ENCODE measurements around the gene NLRP1. TPM values are rescaled to one million over a fixed set of nuclear protein-coding genes. Genes with fewer than 3 reads are reported as not detected.
"Not testable (repeated sequence)": the region's sequence is repeated elsewhere in the genome, so short reads cannot be mapped to it uniquely, and the experiment has no call there.

NLRP1 gene
- total RNA-seq, 2 donors from 2014 or later, result 190 to 200 TPM

DNA sequence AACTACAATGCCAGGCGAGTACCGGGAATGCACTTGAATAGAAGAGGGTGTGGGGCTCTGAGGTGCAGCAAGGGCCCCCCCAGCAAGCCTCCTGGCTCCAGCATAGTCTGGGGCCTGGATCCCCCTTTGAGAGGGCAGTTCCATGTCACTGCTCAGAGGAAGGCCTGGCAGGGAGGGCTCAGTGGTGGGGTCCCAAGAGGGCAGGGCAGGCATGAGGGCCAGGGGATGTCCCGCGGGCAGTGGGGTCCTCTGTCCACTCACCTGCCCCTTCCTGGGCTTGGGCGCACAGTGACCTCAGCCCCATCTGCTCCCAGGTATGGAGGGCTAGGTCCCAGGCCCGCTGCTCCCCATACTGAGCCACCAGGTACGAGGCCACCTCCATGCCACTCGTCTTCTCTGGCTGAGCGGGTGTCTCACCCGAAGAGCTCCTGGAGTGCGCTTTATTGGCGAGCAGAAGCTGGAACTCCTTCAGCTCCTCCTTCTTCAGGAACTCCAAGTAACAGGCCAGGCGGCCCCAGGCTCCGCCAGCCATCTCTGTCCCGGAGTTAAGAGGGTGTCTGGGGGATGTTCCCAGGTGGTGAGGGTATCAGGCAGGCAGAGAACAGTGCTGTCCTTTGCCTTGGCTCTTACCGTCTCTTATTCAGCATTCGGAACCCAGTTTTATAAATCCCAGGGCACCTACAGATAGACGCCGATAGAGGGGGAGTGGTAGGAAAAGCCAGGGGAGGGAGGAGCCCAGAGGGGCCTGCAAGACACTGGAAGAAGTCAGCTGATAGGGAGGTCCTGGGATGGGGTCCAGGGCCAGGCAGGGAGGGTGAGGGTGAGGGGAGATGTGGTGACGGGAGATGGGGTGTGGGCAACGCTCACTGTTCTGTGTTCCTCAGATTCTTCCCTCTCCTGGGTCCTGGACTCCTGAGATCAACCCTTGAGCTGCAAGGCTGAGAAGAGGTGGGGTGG is 605 bp downstream of the NLRP1 start:
- peaks cover 49% of the 10 kb centered on the region for H3K4me1 Mint-ChIP-seq
- H3K9me3 ChIP-seq (ENCODE audit: control insufficient read depth, low read length, poor library complexity, severe bottlenecking), result no peaks in the 10 kb centered on the region
- peak overlapping the region; percentile 97 for H3K4me3 Mint-ChIP-seq
- ATAC-seq, result peak; percentile 5
- H3K27me3 Mint-ChIP-seq, result no peaks in the 10 kb centered on the region
- H3K36me3 Mint-ChIP-seq (ENCODE audit: low read depth), result peaks cover 4% of the 10 kb centered on the region
- DNase-seq, result no peak
- H3K27ac Mint-ChIP-seq, result peak overlapping the region; percentile 99

DNA sequence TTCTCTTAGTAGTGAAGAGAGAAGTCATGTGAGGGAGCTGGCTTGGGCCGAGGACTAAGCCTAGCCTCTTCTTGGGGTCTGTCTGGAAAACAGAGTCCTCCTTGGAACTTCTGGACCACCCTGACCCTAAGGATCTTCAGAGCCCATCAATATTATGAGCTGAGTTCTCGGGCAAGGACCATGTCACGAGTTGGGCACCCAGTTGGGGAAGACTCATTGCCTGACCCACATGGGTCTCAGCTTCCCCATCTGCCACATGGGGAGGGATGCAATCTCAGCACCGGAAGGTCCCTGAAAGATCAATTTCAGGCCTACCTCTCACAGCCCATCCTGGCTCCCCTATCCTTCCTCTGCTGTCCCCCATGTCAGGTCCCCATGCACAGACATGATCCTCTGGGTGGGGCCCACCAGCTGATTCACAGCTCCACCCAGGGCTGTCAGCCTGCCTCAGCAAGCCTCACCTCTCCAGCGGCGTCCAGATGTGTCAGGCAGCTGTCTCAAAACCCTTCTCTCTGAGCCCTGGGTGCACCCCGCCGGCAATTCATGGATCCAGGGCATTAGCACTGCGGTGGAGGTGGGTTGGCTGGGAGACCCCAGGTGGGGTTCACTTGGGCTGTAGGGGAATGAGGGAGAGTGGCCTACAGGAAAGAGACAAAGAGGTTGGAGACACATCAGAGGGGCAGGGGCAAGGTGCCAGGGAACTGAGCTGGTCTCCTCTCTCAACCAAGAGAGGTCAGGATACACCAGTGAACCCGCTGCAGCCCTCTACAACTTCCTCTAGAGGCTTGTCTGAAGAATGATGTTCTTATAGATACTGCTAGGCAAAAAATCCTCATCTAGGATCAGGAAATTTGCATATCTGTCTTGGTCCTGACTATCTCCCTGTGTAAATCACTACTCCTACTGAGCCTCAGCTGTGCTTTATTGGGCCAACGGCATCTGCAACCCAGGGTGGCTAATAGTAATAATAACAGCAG is 1.8 kb downstream of the NLRP1 start:
- Mint-ChIP-seq H3K27me3 (no peaks in the 10 kb centered on the region), H3K36me3 (ENCODE audit: low read depth) (peaks cover 4% of the 10 kb centered on the region), H3K4me3 (peak overlapping the region; percentile 97), H3K4me1 (peaks cover 53% of the 10 kb centered on the region), H3K27ac (peak overlapping the region; percentile 99)
- DNase-seq, result no peak
- no peak for ATAC-seq
- no peaks in the 10 kb centered on the region for H3K9me3 ChIP-seq (ENCODE audit: control insufficient read depth, low read length, poor library complexity, severe bottlenecking)

DNA sequence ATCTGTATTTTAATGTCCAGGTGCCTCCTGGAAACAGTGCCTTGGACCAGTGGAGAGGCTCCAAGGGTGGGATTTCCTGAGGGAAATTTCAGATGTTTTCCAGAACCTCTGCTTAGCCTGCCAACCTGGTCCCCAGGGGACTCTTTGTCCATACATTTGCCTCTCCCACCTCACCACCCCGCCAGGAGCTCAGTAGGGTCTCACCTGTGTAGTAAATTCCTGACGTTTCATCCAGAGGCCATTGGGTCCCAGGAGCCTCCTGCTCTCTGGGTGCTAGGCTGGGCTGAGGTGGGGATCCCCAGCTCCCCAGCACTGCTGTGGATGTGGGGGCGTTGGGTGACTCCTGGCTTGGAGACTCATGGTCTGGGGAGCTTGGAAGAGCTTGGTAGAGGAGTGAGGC is 2.7 kb downstream of the NLRP1 start:
- peaks cover 54% of the 10 kb centered on the region for H3K4me1 Mint-ChIP-seq
- H3K27ac Mint-ChIP-seq, result peak overlapping the region; percentile 99
- H3K4me3 Mint-ChIP-seq, result peak overlapping the region; percentile 97
- no peaks in the 10 kb centered on the region for H3K9me3 ChIP-seq (ENCODE audit: control insufficient read depth, low read length, poor library complexity, severe bottlenecking)
- no peak for DNase-seq
- peaks cover 8% of the 10 kb centered on the region for H3K36me3 Mint-ChIP-seq (ENCODE audit: low read depth)
- H3K27me3 Mint-ChIP-seq, result no peaks in the 10 kb centered on the region
- no peak for ATAC-seq

DNA sequence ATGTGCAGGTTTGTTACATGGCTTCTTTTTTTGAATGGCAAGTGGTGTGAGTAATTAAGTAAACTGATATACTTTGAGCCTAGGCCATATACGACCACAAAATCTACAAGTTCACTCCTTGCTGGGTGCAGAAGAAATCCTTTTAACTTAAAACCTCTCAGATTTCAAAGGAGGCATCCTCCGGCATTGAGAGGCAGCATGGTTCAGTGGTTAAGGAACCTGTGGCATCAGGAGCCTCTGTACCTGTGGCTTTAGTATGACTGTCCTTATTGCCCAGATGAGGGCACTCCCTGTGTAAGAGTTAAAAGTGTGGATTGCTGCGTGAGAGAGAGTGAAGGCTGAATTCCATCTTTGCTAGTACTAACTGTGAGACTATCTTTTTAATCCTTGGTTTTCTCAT is 3.3 kb downstream of the NLRP1 start:
- Mint-ChIP-seq H3K27ac (peak overlapping the region; percentile 99), H3K4me1 (peaks cover 56% of the 10 kb centered on the region), H3K4me3 (no peak overlapping the region), H3K36me3 (ENCODE audit: low read depth) (peaks cover 12% of the 10 kb centered on the region), H3K27me3 (no peaks in the 10 kb centered on the region)
- no peak for ATAC-seq
- no peaks in the 10 kb centered on the region for H3K9me3 ChIP-seq (ENCODE audit: control insufficient read depth, low read length, poor library complexity, severe bottlenecking)
- no peak for DNase-seq

DNA sequence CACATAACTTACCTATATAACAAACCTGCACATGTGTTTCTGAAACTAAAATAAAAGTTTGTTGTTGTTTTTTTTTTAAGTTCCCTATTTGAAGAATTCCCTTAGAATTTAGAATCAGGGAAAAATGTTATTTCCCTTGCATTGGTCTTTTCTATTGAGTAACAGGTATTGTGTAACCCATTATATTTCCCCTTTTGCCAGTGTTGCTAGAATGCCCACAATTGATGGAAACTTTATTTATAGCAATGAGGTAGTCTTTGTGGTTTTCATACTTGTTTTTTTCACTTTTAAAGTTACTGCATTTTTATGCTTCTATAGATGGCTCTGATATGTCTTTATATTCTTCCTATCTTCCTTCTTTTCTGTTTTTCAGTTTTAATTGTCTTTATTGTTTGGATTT is 3.9 kb downstream of the NLRP1 start:
- Mint-ChIP-seq H3K27me3 (no peaks in the 10 kb centered on the region), H3K4me1 (peaks cover 60% of the 10 kb centered on the region), H3K36me3 (ENCODE audit: low read depth) (peaks cover 13% of the 10 kb centered on the region), H3K27ac (no peak overlapping the region), H3K4me3 (no peak overlapping the region)
- DNase-seq, result no peak
- no peaks in the 10 kb centered on the region for H3K9me3 ChIP-seq (ENCODE audit: control insufficient read depth, low read length, poor library complexity, severe bottlenecking)
- ATAC-seq, result no peak

DNA sequence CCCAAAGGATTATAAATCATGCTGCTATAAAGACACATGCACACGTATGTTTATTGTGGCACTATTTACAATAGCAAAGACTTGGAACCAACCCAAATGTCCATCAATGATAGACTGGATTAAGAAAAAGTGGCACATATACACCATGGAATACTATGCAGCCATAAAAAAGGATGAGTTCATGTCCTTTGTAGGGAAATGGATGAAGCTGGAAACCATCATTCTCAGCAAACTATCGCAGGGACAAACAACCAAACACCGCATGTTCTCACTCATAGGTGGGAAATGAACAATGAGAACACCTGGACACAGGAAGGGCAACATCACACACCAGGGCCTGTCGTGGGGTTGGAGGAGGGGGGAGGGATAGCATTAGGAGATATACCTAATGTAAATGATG is 5.5 kb downstream of the NLRP1 start:
- H3K9me3 ChIP-seq (ENCODE audit: control insufficient read depth, low read length, poor library complexity, severe bottlenecking); H3K27ac Mint-ChIP-seq; H3K4me3 Mint-ChIP-seq; DNase-seq; H3K27me3 Mint-ChIP-seq; ATAC-seq: not testable (repeated sequence)
- H3K36me3 Mint-ChIP-seq (ENCODE audit: low read depth), result peaks cover 15% of the 10 kb centered on the region
- H3K4me1 Mint-ChIP-seq, result peaks cover 61% of the 10 kb centered on the region

DNA sequence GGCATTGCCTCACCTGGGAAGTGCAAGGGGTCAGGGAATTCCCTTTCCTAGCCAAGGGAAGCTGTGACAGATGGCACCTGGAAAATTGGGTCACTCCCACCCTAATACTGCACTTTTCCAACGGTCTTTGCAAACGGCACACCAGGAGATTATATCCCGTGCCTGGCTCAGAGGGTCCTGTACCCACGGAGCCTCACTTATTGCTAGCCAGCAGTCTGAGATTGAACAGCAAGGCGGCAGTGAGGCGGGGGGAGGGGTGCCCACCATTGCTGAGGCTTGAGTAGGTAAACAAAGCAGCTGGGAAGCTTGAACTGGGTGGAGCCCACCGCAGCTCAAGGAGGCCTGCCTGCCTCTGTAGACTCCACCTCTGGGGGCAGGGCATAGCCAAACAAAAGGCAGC is 11.3 kb downstream of the NLRP1 start:
- not testable (repeated sequence) for H3K4me3 Mint-ChIP-seq; ATAC-seq; DNase-seq; H3K9me3 ChIP-seq (ENCODE audit: control insufficient read depth, low read length, poor library complexity, severe bottlenecking); H3K27me3 Mint-ChIP-seq
- Mint-ChIP-seq H3K27ac (peak overlapping the region; percentile 9), H3K4me1 (peaks cover 64% of the 10 kb centered on the region), H3K36me3 (ENCODE audit: low read depth) (peaks cover 21% of the 10 kb centered on the region)

DNA sequence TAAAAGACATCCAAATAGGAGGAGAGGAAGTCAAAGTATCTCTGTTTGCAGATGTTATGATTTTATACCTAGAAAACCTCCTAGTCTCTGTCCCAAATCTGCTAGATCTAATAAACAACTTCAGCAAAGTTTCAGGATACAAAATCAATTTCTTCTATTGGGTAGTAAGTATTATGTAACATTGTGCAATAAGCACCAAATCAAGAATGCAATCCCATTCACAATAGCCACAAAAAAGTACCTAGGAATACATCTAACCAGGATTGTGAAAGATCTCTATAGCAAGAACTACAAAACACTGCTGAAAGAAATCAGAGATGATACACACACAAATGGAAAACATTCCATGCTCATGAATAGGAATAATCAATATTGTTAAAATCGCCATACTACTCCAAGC is 13.0 kb downstream of the NLRP1 start:
- H3K27ac Mint-ChIP-seq, result no peak overlapping the region
- H3K27me3 Mint-ChIP-seq, result no peaks in the 10 kb centered on the region
- H3K4me1 Mint-ChIP-seq, result peaks cover 54% of the 10 kb centered on the region
- no peaks in the 10 kb centered on the region for H3K9me3 ChIP-seq (ENCODE audit: control insufficient read depth, low read length, poor library complexity, severe bottlenecking)
- ATAC-seq (no peak), DNase-seq (no peak)
- no peak overlapping the region for H3K4me3 Mint-ChIP-seq
- H3K36me3 Mint-ChIP-seq (ENCODE audit: low read depth), result peaks cover 21% of the 10 kb centered on the region

DNA sequence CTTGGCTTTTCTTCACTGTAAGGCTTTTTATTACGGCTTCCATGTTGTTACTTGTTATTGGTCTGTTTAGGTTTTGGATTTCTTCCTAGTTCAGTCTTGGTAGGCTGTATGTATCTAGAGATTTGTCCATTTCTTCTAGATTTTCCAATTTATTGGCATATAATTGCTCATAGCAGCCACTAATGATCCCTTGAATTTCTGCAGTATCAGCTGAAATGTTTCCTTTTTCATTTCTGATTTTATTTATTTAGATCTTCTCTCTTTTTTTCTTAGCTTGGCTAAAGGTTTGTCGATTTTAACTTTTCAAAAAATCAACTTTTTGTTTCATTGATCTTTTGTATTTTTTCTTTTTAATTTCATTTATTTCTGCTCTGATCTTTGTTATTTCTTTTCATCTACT is 18.5 kb downstream of the NLRP1 start:
- no peak for ATAC-seq
- H3K9me3 ChIP-seq (ENCODE audit: control insufficient read depth, low read length, poor library complexity, severe bottlenecking), result no peaks in the 10 kb centered on the region
- Mint-ChIP-seq H3K4me3 (no peak overlapping the region), H3K27ac (peak overlapping the region; percentile 66), H3K4me1 (peaks cover 47% of the 10 kb centered on the region), H3K27me3 (no peaks in the 10 kb centered on the region), H3K36me3 (ENCODE audit: low read depth) (peaks cover 16% of the 10 kb centered on the region)
- DNase-seq, result no peak

DNA sequence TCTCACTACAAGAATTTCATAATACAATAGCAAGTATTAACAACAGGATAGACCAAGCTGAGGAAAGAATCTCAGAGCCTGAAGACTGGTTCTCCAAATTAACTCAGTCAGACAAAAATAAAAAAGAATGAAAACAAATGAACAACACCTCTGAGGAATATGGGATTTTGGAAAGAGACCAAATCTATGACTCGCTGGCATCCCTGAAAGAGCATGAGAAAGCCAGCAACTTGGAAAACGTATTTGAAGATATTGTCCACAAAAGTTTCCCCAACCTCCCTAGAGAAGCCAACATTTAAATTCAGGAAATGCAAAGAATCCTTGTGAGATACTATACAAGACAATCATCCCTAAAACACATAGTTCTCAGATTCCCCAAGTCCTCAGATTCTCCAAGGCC is 20.9 kb downstream of the NLRP1 start:
- no peaks in the 10 kb centered on the region for H3K9me3 ChIP-seq (ENCODE audit: control insufficient read depth, low read length, poor library complexity, severe bottlenecking)
- Mint-ChIP-seq H3K36me3 (ENCODE audit: low read depth) (peaks cover 9% of the 10 kb centered on the region), H3K4me3 (no peak overlapping the region), H3K4me1 (peaks cover 31% of the 10 kb centered on the region), H3K27ac (peak overlapping the region; percentile 83), H3K27me3 (no peaks in the 10 kb centered on the region)
- ATAC-seq (no peak), DNase-seq (no peak)

DNA sequence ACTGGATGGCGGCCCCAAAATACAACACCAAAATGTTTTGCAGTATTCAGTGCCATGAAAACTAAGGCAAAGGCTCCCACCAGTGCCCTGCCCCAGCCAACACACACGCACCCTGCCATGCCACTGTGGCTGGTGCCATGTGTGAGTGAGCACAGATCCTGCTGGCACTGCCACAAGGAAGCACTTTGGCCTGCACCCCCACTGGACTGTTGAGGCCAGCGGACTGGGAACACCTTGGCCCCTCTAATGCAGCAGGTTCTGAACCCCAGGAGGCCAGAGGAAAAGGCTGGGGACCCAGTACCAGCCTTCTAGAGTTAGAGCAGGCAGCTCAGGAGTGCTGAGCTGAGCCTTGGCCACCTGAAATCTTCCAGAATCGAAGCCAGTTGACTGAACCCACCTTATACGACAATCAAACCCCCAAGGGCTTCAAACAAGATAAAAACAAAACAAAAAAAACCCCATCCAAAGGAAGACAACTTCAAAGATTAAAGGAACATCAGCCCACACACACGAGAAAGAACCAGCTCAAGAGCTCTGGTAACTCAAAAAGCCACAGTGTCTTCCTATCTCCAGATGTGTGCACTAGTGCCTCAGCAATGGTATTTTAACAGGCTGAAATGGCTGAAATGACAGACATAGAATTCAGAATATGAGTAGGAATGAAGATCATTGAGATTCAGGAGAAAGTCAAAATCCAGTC is 21.5 kb downstream of the NLRP1 start:
- Mint-ChIP-seq H3K4me1 (peaks cover 33% of the 10 kb centered on the region), H3K27ac (peak overlapping the region; percentile 83), H3K36me3 (ENCODE audit: low read depth) (peaks cover 9% of the 10 kb centered on the region), H3K27me3 (no peaks in the 10 kb centered on the region), H3K4me3 (peak overlapping the region; percentile 52)
- H3K9me3 ChIP-seq (ENCODE audit: control insufficient read depth, low read length, poor library complexity, severe bottlenecking), result no peaks in the 10 kb centered on the region
- no peak for ATAC-seq
- DNase-seq, result no peak

DNA sequence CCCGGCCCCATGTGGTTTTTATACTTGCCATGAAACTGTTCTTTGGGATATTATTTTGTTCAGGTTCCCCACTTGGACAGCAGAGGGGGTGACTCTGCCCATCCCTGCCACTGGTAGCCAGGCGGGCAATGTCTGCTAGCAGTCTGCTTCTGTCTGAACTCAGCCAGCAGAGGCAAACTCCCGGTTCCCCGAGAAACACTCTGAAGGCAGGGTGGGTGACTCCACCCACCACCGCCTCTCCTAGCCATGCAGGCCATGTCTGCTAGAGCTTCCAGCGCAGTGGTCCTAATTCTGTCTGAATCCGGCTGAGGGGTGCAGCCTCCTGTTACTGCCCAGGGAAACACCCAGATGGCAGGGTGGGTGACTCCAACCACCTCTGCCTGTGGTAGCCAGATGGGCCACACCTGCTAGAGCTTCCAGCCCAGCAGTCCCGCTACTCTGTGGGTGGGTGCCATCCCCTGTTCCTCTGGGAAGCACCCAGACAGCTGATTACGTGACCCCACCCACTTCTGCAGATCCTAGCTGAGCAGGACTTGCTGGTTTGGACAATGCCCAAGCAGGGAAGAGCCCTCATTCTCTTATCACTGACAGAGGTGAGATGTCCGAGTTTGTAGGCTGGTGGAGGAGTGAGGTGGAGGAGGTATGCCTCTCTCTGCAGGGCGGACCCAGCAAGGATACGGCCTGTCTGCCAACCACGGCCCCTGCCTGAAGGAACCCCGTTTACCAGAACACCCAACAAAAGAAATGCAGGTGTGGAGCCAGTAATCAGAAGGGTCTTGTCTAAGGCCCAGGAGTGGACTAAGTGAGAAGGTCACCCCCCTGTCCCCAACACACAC is 22.4 kb downstream of the NLRP1 start:
- no peaks in the 10 kb centered on the region for H3K9me3 ChIP-seq (ENCODE audit: control insufficient read depth, low read length, poor library complexity, severe bottlenecking)
- Mint-ChIP-seq H3K27ac (peak overlapping the region; percentile 83), H3K4me3 (no peak overlapping the region), H3K36me3 (ENCODE audit: low read depth) (peaks cover 11% of the 10 kb centered on the region), H3K4me1 (peaks cover 39% of the 10 kb centered on the region), H3K27me3 (no peaks in the 10 kb centered on the region)
- DNase-seq, result no peak
- ATAC-seq, result no peak

All from T-helper 17 cell (primary cell).